H1 (cell line): Measurements from ENCODE around the gene TAC4. TPM values are rescaled to one million over a fixed set of nuclear protein-coding genes. Genes with fewer than 3 reads are reported as not detected.

Experiments
- EP300 ChIP-seq, 2 experiments: IDR thresholded peaks; 1 replicate in 1 of 2; 2 replicates in 1 of 2; pipeline ENCODE4 v1.6.1; 2011 to 2012; ENCODE audit warnings: low read depth in 2 of 2, low read length in 2 of 2, mild to moderate bottlenecking in 2 of 2, borderline replicate concordance in 1 of 2, inconsistent platforms in 1 of 2, moderate library complexity in 1 of 2
- polyA plus RNA-seq, 7 experiments: library from polyadenylated mRNA; depleted of rRNA in 3 of 7; stranded (reverse) in 5 of 7; unstranded in 2 of 7; fragments of >200 nt in 5 of 7; fragments of 200-250 nt in 2 of 7; gene quantifications; 1 replicate in 5 of 7; 2 replicates in 1 of 7; 4 replicates in 1 of 7; pipeline versions ENCODE4 v1.2.1 to v1.2.3, GENCODE V29; 2011 to 2013; ENCODE audit warnings: missing spikeins in 2 of 7, mixed read lengths in 2 of 7
- total RNA-seq: library from RNA; stranded (reverse); fragmentation: NEBNext Ultra II Directional; extraction: Animal tissue kit (Norgen Biotek cat#: 25700); gene quantifications from 2 replicates; pipeline ENCODE4 v1.2.1, GENCODE V29; 2021

The TAC4 gene
- total and polyA plus RNA-seq, 2 of the 8 experiments (the other 6 are each of a cell fraction or from before 2014, with no cell fraction given): 0.15 TPM; not detected in 1

DNA sequence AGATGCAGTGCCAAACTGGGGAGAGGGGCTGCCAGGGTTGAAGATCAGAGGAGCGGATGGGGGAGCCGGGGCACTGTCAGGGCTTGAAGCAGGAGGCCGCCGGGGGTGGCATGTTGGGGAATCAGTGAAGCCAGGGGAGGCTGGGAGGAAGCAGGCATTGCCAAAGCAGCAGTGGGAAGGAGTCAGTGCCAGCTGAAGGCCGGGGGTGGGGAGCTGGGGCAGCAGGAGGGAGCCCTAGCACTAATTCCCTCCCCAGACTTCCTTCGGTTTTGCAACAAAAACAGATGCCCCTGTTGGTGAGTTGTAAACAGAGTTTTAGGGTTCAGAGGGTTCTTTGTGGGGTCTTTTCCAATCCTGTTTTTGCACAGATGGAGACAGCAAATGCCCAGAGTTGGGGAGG, 10.9 kb upstream of the TAC4 start (continued):
- no peak for TF ChIP-seq EP300 (IDR thresholded peaks at IDR 0.05; ENCODE audit: borderline replicate concordance in 1 of 2, low read depth in 2 of 2, low read length in 2 of 2)
- TF ChIP-seq, all 59 proteins: peak for 0
